Hair follicle dermal papilla cell (primary cell): ENCODE measurements around the gene TXNL4B. TPM values are rescaled to one million over a fixed set of nuclear protein-coding genes. Genes with fewer than 3 reads are reported as not detected.

Source experiments
- total RNA-seq: library from RNA; depleted of rRNA; stranded (reverse); fragments of >200 nt; gene quantifications from 2 replicates; pipeline ENCODE4 v1.2.3, GENCODE V29; 2012

Gene TXNL4B
- total RNA-seq: 5.3 and 5.8 TPM in 2 replicates

DNA sequence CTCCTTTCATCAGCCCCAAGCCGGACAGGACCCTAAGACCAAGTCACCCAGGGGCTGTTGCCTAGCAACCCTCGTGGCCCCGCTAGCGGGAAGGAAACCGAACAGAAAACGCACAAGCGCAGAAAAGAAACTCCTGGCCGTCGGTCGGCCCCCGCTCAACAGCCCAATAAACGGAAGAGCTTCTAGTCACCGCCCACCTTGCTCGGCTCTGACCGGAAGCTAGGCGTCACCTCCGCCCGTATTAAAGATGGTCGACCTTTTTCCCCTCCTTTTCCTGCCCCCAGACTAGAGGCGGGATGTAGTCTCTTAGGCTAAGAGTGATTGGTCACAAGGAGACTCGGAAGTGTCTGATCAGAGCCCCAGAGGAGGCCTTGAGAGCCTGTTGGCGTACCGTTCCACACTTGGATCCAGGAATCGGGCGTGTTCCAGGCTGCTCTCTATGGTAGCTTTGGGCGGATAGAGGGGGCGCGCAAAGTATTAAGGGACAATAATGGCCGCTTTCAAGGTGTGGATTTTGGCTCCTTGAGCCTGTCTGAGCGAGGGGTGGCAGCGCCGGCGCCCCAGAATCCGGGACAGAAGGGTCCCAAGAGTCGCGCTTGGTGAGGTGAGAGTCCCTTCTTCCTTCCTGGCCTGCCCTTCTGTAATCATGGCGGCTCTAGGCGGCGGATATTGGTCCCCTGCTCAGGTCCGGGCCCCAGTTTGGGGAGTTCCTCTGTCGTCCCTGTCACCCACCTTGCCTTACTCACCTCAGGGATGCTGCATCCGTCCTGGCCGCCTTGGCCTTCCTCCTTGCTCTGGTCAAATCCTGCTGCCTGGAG lies at the start of gene TXNL4B, which contains the start of gene DHX38:
TSS of gene TXNL4B (minus strand) at position 173 of the 818 bp plus-strand sequence. CDS start 2,871 bp downstream, outside the sequence.
TSS of gene DHX38 (plus strand) at position 400 of the 818 bp plus-strand sequence. CDS start 2,311 bp downstream, outside the sequence.

DNA sequence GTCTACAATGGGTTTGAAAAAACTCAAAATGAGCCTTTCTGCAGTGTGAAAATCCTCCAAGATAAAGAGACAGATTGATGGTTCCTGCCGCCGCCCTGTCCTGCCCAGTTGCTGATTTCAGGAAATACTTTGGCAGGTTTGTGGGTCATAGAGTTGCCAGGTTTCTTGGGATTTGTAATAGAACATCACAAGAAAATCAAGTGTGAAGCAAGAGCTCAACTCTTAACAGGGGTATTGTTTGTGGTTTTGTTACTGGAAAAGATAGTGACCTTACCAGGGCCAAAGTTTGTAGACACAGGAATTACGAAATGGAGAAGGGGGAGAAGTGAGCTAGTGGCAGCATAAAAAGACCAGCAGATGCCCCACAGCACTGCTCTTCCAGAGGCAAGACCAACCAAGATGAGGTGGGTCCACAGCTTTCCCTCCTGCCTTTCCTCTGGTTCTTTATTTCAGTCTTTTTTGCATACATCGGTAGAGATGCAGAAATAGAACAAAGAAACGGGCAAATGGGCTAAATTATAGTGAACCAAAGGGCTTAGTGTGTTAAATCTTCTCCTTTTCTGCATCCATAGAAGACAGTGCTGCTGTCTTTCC lies 39.1 kb downstream of the TXNL4B start, which contains the start of gene HP:
TSS of gene HP (plus strand) at position 252 of the 594 bp plus-strand sequence. CDS start at position 400, 148 bp downstream.

Other genes with a start within 250 kb of the TXNL4B start
- 17.9 and 20.9 TPM in 2 replicates for gene ATXN1L, start 247.6 kb downstream of the TXNL4B start, total RNA-seq
- 6.0 and 6.9 TPM in 2 replicates for gene ZNF821, start 209.4 kb downstream of the TXNL4B start, total RNA-seq
- gene IST1, start 198.1 kb downstream of the TXNL4B start, total RNA-seq: 223 and 252 TPM in 2 replicates
- gene PKD1L3, start 93.2 kb downstream of the TXNL4B start, total RNA-seq: under 0.01 TPM in 1 of 2 replicates, not detected in the other
- 3.2 and 3.3 TPM in 2 replicates for gene DHODH, start 84.9 kb downstream of the TXNL4B start, total RNA-seq
- not detected in 2 replicates for gene HP, start 39.1 kb downstream of the TXNL4B start, total RNA-seq
- not detected in 2 replicates for gene HPR, start 30.4 kb downstream of the TXNL4B start, total RNA-seq
- gene DHX38, start 227 bp upstream of the TXNL4B start, total RNA-seq: 50.8 and 57.0 TPM in 2 replicates
- gene PMFBP1, start 78.5 kb upstream of the TXNL4B start, total RNA-seq: 0.61 and 1.1 TPM in 2 replicates